GM19324 (cell line): ENCODE measurements around the gene CACNA2D4.

Experiments used
- ATAC-seq: cut with Tn5 transposase; IDR thresholded peaks from one replicate; pipeline ENCODE4 v1.9.1; 2021; ENCODE audit warnings: mild to moderate bottlenecking, moderate library complexity; ENCODE audit not compliant: unreplicated experiment, low FRiP score

CACNA2D4 gene

DNA sequence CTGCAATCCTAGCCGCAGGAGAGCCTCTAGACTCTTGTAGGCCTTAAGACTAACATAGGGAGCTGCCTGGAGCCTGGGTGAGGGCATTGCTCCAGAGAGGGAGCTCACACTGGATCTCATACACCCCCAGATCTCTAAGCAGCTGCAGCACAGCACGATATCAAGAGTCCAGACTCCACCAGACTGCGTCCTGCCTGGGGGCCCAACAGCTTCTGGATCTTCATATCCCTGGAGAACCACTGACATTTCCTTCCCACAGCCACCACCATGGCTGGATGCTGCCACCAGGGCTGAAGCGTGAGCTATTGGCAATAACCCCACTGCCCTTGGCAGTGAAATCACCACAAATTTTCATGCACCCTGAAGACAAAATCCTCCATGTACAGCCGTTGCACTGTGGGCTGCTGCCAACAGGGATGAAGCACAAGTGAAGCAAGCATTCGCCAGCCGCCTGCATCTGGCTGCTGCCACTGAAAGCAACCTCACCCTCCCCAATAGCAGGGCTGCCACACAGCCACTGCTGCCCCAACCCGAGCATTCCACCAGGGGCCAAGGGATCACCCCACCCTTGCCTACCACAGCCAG lies 28.2 kb downstream of the CACNA2D4 start:
- ATAC-seq: no peak

- no peak for ATAC-seq
Measured at GRCh38 chr12:1888923-1889322, 29.5 kb downstream of the CACNA2D4 start.

GRCh38 chr12:1886396-1887008 lies 31.9 kb downstream of the CACNA2D4 start:
- ATAC-seq: no peak

DNA sequence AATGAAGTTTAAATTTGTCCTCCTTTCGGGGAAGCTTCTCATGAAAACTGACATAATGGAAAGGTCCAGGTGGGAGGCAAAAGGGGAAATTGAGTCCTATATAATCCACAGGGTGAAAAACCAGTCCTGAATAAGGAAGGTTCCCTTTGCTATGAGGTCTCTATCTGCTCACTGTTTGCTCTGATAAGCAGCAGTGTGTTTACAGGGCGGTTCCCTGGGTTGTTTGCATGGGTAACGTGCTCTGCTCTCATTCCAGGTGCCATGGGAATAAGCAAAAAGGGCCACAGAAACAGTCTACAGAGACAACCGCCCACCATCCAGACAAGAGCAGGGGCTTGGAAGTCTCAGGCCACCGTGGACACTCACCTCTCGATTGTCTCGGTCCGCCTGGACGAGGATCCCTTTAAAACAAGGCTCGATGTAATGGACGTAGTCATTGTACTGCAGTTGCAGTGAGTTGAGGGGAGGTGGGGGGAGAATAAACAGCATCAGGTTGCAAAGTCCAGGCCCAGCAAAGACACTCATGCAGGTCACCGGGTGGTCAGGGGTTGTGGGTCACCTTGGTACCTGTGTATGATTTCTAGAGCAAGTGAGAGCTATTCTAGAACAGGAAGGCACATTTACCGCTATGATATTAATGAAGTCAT lies 32.7 kb downstream of the CACNA2D4 start:
- ATAC-seq: no peak

DNA sequence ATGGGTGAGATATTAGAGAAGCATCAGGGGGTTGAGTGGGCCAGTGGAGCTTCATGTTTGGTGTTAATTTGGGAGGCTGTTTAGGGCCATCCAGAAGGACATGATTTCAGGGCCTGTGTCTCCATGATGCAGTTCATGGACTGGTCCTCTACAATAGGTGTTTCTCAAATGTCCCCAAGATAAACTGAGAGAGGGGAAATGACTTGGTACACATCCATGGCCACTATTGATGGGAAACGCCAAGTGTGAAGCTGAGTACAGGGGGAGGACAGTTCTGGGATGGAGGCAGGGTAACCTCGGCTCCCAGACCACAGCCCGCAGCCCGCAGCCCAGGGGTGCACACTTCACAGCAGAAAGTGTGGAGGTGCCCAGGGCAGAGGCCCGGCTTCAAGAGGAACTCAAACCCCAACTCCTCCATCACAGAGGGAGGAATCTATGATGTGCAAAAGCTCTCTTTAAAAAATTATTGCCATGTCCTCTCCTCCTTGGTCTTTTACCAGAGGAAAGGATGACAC lies 33.3 kb downstream of the CACNA2D4 start:
- no peak for ATAC-seq

GRCh38 chr12:1884651-1885050 lies 33.8 kb downstream of the CACNA2D4 start:
- no peak for ATAC-seq

DNA sequence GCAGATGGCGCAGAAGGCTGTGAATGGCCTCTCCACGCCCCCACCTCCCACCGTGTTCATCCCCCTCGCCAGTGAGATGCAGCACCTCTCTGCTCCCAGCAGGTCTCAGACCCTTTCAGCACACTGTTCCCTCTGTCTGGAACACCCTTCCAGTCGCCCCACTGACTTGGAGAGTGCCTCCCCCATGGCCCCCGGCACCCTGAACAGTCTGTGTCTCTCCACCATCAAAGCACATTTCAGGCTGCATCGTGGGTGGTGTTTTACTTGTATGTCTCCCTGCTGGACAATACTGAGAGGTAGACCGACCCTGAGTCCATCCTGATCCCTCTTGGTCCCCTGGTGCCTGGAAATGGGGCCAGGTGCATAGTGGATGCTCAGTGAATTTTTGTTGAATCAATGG lies 34.9 kb downstream of the CACNA2D4 start:
- no peak for ATAC-seq

GRCh38 chr12:1882850-1883470 lies 35.5 kb downstream of the CACNA2D4 start:
- no peak for ATAC-seq

GRCh38 chr12:1882405-1882804 lies 36.0 kb downstream of the CACNA2D4 start:
- ATAC-seq: no peak

- no peak for ATAC-seq
Measured at GRCh38 chr12:1881936-1882335, 36.5 kb downstream of the CACNA2D4 start.

DNA sequence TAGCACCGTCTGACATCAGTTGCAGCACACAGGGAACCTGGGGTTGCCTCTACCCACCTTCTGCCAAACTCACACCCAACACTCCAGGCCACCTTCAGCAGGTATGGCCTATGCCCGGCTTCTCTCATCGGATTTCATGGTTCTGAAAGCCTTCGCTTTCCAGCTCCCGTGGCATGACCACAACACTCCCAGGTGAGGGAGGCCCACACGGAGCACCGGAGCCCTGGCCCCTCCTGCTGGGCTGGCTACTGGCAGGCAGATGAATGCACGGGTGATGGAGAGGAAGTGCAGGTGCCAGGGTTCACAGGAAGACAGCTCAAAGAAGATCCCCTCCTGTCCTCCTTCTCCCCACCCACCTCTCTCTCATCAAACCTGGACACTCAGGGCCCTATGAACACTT lies 37.2 kb downstream of the CACNA2D4 start:
- ATAC-seq: no peak

GRCh38 chr12:1880876-1881275 lies 37.6 kb downstream of the CACNA2D4 start:
- ATAC-seq: no peak

DNA sequence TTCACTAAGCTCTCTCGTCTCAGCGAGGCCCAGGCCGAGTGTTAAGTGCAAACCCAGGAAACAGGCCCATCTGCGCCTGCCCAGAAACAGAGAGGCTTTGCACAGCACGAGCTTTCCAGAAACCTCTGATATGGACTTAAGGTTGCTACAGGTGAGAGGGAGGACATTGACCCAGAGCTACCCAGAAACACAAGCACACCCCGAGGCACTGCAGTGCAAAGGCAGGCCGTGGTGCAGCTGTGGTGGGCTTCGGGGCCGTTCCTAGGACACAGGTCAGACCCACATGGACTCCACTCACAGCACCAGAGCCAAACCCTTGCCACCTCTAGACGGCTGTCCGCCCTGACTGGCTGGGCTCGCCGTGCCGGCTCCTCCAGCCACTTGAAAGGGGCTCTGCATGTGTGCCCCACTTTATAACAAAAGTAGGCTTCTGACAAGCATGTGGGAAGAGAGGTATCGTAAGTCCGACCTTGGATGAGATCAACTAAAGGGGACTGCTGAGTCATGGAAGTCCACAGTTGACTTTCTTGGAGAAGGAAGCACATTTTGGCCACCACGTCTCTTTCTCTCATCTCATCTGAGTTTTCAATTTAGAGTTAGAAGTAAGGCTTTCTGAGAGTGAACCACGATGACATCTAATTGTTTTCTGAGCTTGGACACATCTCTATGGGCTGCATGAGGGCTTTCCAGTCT lies 38.2 kb downstream of the CACNA2D4 start:
- no peak for ATAC-seq

DNA sequence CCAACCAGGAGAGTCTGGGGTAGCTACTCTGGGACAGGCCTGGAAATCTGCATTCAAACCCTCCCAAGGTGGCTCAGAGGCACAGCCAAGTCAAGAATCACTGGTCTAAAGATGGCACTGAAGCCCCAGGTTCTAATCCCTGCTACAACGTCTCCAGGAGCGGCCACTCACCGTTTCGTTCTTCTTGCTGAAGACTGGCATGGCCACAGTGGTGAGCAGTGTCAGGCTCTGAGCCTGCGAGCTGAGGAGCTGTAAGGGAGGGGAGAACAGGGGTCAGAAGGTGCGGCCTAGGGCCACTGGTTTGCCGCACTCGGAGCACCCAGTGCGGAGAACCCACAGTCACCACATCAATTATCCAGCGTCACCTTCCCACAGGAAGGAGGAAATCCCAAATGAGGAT lies 38.8 kb downstream of the CACNA2D4 start:
- no peak for ATAC-seq

DNA sequence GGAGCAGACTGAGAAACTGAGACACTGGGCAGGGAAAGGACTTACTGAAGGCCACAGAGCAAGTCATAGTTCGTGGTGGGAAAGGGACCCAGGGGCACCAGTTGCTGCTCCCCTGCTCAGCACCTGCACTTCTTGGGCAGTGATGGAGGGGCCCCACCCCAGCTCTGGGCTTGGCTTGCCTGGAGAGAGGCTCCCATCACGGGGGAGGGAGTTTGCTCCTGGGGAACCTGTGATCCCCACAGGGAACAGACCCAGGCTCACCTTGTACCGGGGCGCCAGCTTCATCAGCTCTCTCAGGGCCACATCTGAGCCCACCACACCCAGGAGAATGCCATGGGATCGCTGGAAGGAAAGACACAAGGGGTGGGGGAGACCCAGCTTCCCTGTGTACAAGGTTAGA lies 39.8 kb downstream of the CACNA2D4 start:
- no peak for ATAC-seq

GRCh38 chr12:1878214-1878613 lies 40.2 kb downstream of the CACNA2D4 start:
- no peak for ATAC-seq

GRCh38 chr12:1877169-1877878 lies 41.1 kb downstream of the CACNA2D4 start:
- ATAC-seq: no peak

- ATAC-seq: no peak
Measured at GRCh38 chr12:1876086-1876485, 42.4 kb downstream of the CACNA2D4 start.

GRCh38 chr12:1875608-1876007 lies 42.8 kb downstream of the CACNA2D4 start:
- ATAC-seq: no peak
